Transverse colon (tissue), 3 donors: ENCODE measurements around the gene HOXD10.

Source experiments
- CTCF ChIP-seq, 5 experiments: fragments of 200-600 bp in 3 of 5; fragments of 450-650 bp in 2 of 5; sonication (generic) in 3 of 5; IDR thresholded peaks; 1 replicate in 2 of 5; 2 replicates in 3 of 5; pipeline ENCODE4 v1.5.1; 2016 to 2017; ENCODE audit warnings: antibody characterized with exemption in 5 of 5, inconsistent platforms in 3 of 5, mild to moderate bottlenecking in 2 of 5, moderate library complexity in 1 of 5
- POLR2A ChIP-seq: fragments of 450-650 bp; IDR thresholded peaks from one replicate; pipeline ENCODE4 v1.6.1; 2016; ENCODE audit warnings: antibody characterized with exemption, mild to moderate bottlenecking, moderate library complexity

GRCh38 chr2:176068419-176068832 is 48.2 kb upstream of the HOXD10 start:
- TF ChIP-seq CTCF (IDR thresholded peaks at IDR 0.05), result no peak
- no peak for TF ChIP-seq POLR2A
